Measurements from ENCODE around the gene IFNL2.

IFNL2 gene

DNA sequence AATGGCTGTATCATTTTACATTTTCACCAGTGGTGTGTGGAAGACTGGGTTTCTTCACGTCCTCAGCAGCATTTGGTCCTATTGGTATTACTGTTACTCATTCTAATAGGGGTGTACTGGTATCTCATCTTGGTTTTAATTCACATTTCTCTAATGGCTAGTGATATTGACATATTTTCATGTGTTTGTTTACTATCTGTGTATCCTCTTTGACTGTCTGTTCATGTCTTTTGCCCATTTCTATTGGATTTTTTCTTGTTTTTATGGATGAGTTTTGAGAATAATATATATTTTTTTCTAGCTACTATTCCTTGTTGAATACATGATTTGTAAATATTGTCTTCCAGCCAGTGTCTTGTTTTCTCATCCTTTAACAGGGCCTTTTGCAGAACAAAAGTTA, 13.8 kb downstream of the IFNL2 start:
- TF ChIP-seq TCF12 (IDR thresholded peaks at IDR 0.05; ENCODE audit: low read depth) (no peak), CREB1 (IDR thresholded peaks at IDR 0.05; ENCODE audit: low read depth) (no peak), TAF1 (IDR thresholded peaks at IDR 0.05; ENCODE audit: low read depth) (no peak), RAD21 (IDR thresholded peaks at IDR 0.05; ENCODE audit: low read depth) (no peak), EP300 (IDR thresholded peaks at IDR 0.05; ENCODE audit: borderline replicate concordance) (no peak), CEBPB (IDR thresholded peaks at IDR 0.05) (no peak), YY1 (IDR thresholded peaks at IDR 0.05; ENCODE audit: low read depth) (no peak), FOXM1 (IDR thresholded peaks at IDR 0.05; ENCODE audit: borderline replicate concordance, low read depth) (no peak), ZBTB7A (IDR thresholded peaks at IDR 0.05; ENCODE audit: low read depth) (no peak), TEAD4 (IDR thresholded peaks at IDR 0.05) (no peak), NFIC (IDR thresholded peaks at IDR 0.05) (no peak), EGR1 (IDR thresholded peaks at IDR 0.05) (no peak)
- TF ChIP-seq, protein P1, sequence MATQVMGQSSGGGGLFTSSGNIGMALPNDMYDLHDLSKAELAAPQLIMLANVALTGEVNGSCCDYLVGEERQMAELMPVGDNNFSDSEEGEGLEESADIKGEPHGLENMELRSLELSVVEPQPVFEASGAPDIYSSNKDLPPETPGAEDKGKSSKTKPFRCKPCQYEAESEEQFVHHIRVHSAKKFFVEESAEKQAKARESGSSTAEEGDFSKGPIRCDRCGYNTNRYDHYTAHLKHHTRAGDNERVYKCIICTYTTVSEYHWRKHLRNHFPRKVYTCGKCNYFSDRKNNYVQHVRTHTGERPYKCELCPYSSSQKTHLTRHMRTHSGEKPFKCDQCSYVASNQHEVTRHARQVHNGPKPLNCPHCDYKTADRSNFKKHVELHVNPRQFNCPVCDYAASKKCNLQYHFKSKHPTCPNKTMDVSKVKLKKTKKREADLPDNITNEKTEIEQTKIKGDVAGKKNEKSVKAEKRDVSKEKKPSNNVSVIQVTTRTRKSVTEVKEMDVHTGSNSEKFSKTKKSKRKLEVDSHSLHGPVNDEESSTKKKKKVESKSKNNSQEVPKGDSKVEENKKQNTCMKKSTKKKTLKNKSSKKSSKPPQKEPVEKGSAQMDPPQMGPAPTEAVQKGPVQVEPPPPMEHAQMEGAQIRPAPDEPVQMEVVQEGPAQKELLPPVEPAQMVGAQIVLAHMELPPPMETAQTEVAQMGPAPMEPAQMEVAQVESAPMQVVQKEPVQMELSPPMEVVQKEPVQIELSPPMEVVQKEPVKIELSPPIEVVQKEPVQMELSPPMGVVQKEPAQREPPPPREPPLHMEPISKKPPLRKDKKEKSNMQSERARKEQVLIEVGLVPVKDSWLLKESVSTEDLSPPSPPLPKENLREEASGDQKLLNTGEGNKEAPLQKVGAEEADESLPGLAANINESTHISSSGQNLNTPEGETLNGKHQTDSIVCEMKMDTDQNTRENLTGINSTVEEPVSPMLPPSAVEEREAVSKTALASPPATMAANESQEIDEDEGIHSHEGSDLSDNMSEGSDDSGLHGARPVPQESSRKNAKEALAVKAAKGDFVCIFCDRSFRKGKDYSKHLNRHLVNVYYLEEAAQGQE (IDR thresholded peaks at IDR 0.05; ENCODE audit: low read depth), result no peak
- TF ChIP-seq, protein P2, sequence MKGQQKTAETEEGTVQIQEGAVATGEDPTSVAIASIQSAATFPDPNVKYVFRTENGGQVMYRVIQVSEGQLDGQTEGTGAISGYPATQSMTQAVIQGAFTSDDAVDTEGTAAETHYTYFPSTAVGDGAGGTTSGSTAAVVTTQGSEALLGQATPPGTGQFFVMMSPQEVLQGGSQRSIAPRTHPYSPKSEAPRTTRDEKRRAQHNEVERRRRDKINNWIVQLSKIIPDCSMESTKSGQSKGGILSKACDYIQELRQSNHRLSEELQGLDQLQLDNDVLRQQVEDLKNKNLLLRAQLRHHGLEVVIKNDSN (IDR thresholded peaks at IDR 0.05), result no peak
- TF ChIP-seq, protein P3, sequence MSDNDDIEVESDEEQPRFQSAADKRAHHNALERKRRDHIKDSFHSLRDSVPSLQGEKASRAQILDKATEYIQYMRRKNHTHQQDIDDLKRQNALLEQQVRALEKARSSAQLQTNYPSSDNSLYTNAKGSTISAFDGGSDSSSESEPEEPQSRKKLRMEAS (IDR thresholded peaks at IDR 0.05), result no peak

DNA sequence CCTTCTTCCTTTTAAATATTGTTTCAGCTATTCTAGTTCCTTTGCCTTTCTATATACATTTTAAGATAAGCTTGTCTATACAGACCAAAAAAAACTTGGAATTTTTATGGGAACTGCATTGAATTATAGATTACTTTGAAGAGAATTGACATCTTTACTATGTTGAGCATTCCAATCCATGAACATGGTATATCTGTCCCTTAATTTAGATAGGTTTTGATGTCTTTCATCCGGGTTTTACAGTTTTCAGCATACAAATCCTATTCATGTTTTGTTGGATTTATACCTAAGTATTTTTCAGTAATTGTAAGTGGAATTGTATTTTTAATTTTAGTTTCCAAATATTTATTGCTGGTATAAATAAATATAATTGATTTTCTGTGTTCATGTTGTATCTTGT, 15.8 kb downstream of the IFNL2 start:
- TF ChIP-seq CREB1 (IDR thresholded peaks at IDR 0.05; ENCODE audit: low read depth) (no peak), CEBPB (IDR thresholded peaks at IDR 0.05) (no peak), TCF12 (IDR thresholded peaks at IDR 0.05; ENCODE audit: low read depth) (no peak), TAF1 (IDR thresholded peaks at IDR 0.05; ENCODE audit: low read depth) (no peak), ZBTB7A (IDR thresholded peaks at IDR 0.05; ENCODE audit: low read depth) (no peak), NFIC (IDR thresholded peaks at IDR 0.05) (no peak), YY1 (IDR thresholded peaks at IDR 0.05; ENCODE audit: low read depth) (no peak), RAD21 (IDR thresholded peaks at IDR 0.05; ENCODE audit: low read depth) (no peak), EP300 (IDR thresholded peaks at IDR 0.05; ENCODE audit: borderline replicate concordance) (no peak), FOXM1 (IDR thresholded peaks at IDR 0.05; ENCODE audit: borderline replicate concordance, low read depth) (no peak), EGR1 (IDR thresholded peaks at IDR 0.05) (no peak), TEAD4 (IDR thresholded peaks at IDR 0.05) (no peak)
- TF ChIP-seq, protein P3 (IDR thresholded peaks at IDR 0.05), result no peak
- TF ChIP-seq, protein P2 (IDR thresholded peaks at IDR 0.05), result no peak

DNA sequence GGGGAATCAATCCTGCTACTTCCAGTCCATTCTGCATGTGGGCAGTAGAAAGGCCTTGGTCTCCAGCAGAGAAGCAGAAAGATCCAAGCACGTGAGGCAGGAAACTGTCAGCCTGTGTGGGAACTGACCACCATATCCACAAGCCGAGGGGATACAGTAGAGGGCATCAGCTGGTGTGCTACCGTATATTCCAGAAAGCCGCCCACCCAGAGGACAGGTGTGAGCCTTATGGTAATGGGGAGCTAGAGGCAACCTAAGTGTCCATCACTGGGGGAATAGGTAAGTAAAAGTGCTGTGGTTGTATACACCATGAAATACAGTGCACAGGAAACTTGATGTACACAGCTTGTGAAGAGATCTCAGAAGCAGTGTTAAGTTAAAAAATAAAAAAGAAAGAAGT, 25.2 kb downstream of the IFNL2 start:
- TF ChIP-seq, protein P3 (IDR thresholded peaks at IDR 0.05), result no peak
- TF ChIP-seq YY1 (IDR thresholded peaks at IDR 0.05; ENCODE audit: low read depth) (no peak), CEBPB (IDR thresholded peaks at IDR 0.05) (no peak)
- TF ChIP-seq, protein P2 (IDR thresholded peaks at IDR 0.05), result no peak

DNA sequence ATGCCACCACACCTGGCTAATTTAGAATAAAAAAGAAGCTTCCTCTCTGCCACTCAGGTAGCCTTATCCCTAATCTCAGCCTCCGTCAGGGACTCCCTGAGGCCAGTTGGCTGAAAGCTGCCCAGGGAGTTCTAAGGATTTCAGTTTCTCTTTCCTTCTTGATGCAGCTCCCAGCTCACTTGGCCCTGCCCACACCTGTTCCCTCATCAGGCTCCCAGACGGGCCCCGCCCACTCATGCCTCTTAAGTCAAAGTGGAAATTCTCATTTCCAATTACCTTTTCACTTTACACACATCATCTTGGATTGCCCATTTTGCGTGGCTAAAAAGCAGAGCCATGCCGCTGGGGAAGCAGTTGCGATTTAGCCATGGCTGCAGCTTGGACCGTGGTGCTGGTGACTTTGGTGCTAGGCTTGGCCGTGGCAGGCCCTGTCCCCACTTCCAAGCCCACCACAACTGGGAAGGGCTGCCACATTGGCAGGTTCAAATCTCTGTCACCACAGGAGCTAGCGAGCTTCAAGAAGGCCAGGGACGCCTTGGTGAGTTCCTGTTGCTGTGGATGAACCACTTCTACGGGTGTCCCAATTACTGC, 28.0 kb downstream of the IFNL2 start, which contains the start of gene IFNL1:
TSS of gene IFNL1 (plus strand) at position 353 of the 591 bp plus-strand sequence. CDS start at position 368, 15 bp downstream.
- TF ChIP-seq RAD21 (IDR thresholded peaks at IDR 0.05; ENCODE audit: low read depth) (no peak), CREB1 (IDR thresholded peaks at IDR 0.05; ENCODE audit: low read depth) (no peak), TEAD4 (IDR thresholded peaks at IDR 0.05) (no peak), FOXM1 (IDR thresholded peaks at IDR 0.05; ENCODE audit: borderline replicate concordance, low read depth) (no peak), EP300 (IDR thresholded peaks at IDR 0.05; ENCODE audit: borderline replicate concordance) (no peak), YY1 (IDR thresholded peaks at IDR 0.05; ENCODE audit: low read depth) (no peak), TAF1 (IDR thresholded peaks at IDR 0.05; ENCODE audit: low read depth) (no peak), EGR1 (IDR thresholded peaks at IDR 0.05) (no peak)
- TF ChIP-seq, protein P1 (IDR thresholded peaks at IDR 0.05; ENCODE audit: low read depth), result no peak
- TF ChIP-seq, protein P2 (IDR thresholded peaks at IDR 0.05), result no peak
- TF ChIP-seq, protein P3 (IDR thresholded peaks at IDR 0.05), result no peak

Data from Ishikawa (cell line).